ENCODE measurements around the gene METTL13. TPM values are rescaled to one million over a fixed set of nuclear protein-coding genes. Genes with fewer than 3 reads are reported as not detected.

METTL13 gene
- total RNA-seq, 4 donors from 2014 or later = 17.5 to 20.9 (median 20.0) TPM

GRCh38 chr1:171786534-171786933 is 5.1 kb downstream of the METTL13 start:
- no peaks in the 10 kb centered on the region for H3K9me3 ChIP-seq
- no peak overlapping the region for H3K4me3 ChIP-seq
- no peak for DNase-seq (ENCODE audit: extremely low spot score)
- peaks cover 23 to 45% (median 42%) of the 10 kb centered on the region in 4 donors for H3K4me1 ChIP-seq
- no peak overlapping the region for H3K27ac ChIP-seq (replicated peaks in 1 of 4)
- peaks cover 43 to 81% (median 78%) of the 10 kb centered on the region in 4 donors for H3K36me3 ChIP-seq
- WGBS = 90% methylated on average over 2 of the region's 2 CpGs
- intact Hi-C loops (cut with DNase I) = no loop called here
- TF ChIP-seq CTCF (IDR thresholded peaks at IDR 0.05) (no peak), POLR2A (IDR thresholded peaks at IDR 0.05; ENCODE audit: low read depth) (no peak), POLR2AphosphoS5 (IDR thresholded peaks at IDR 0.05) (no peak), EP300 (IDR thresholded peaks at IDR 0.05) (no peak)
- H3K27me3 ChIP-seq = no peaks in the 10 kb centered on the region

- H3K36me3 ChIP-seq = peaks cover 48 to 95% (median 92%) of the 10 kb centered on the region in 4 donors
Observed at GRCh38 chr1:171787686-171788480, 6.4 kb downstream of the METTL13 start.

GRCh38 chr1:171788696-171789095 is 7.2 kb downstream of the METTL13 start:
- Histone ChIP-seq H3K9me3 (no peaks in the 10 kb centered on the region), H3K36me3 (peaks cover 48 to 100% (median 97%) of the 10 kb centered on the region in 4 donors), H3K27me3 (no peaks in the 10 kb centered on the region), H3K4me1 (peaks cover 15 to 27% (median 24%) of the 10 kb centered on the region in 4 donors), H3K27ac (replicated peaks in 1 of 4) (no peak overlapping the region), H3K4me3 (no peak overlapping the region)
- no peak for TF ChIP-seq EP300 (IDR thresholded peaks at IDR 0.05)
- no peak for TF ChIP-seq CTCF (IDR thresholded peaks at IDR 0.05)
- TF ChIP-seq POLR2A (IDR thresholded peaks at IDR 0.05; ENCODE audit: low read depth) = no peak
- no peak for TF ChIP-seq POLR2AphosphoS5 (IDR thresholded peaks at IDR 0.05)
- 82% methylated on average over 5 of the region's 5 CpGs for WGBS
- intact Hi-C loops (cut with DNase I) = no loop called here
- DNase-seq (ENCODE audit: extremely low spot score) = no peak

More at GRCh38 chr1:171787686-171788480, 6.4 kb downstream of the METTL13 start:
- peaks cover 16 to 35% (median 32%) of the 10 kb centered on the region in 4 donors for H3K4me1 ChIP-seq
- no peak overlapping the region for H3K27ac ChIP-seq (replicated peaks in 1 of 4)
- TF ChIP-seq EP300 (IDR thresholded peaks at IDR 0.05) (no peak), CTCF (IDR thresholded peaks at IDR 0.05) (no peak), POLR2AphosphoS5 (IDR thresholded peaks at IDR 0.05) (no peak), POLR2A (IDR thresholded peaks at IDR 0.05; ENCODE audit: low read depth) (no peak)
- H3K27me3 ChIP-seq = no peaks in the 10 kb centered on the region
- DNase-seq (ENCODE audit: extremely low spot score) = no peak
- no peaks in the 10 kb centered on the region for H3K9me3 ChIP-seq
- WGBS = 96% methylated on average over 15 of the region's 15 CpGs
- intact Hi-C loops (cut with DNase I) = no loop called here
- no peak overlapping the region for H3K4me3 ChIP-seq

- Histone ChIP-seq H3K4me1 (peaks cover 4 to 11% (median 8%) of the 10 kb centered on the region in 4 donors), H3K27ac (replicated peaks in 1 of 4) (no peak overlapping the region)
Observed at GRCh38 chr1:171790318-171790717, 8.9 kb downstream of the METTL13 start.

More at GRCh38 chr1:171790318-171790717, 8.9 kb downstream of the METTL13 start:
- peaks cover 59 to 100% (median 98%) of the 10 kb centered on the region in 4 donors for H3K36me3 ChIP-seq
- H3K27me3 ChIP-seq = no peaks in the 10 kb centered on the region
- WGBS = 88% methylated on average over 6 of the region's 6 CpGs
- DNase-seq (ENCODE audit: extremely low spot score) = no peak
- TF ChIP-seq POLR2AphosphoS5 (IDR thresholded peaks at IDR 0.05) (no peak), EP300 (IDR thresholded peaks at IDR 0.05) (no peak), POLR2A (IDR thresholded peaks at IDR 0.05; ENCODE audit: low read depth) (no peak), CTCF (IDR thresholded peaks at IDR 0.05) (no peak)
- intact Hi-C loops (cut with DNase I) = no loop called here
- H3K9me3 ChIP-seq = no peaks in the 10 kb centered on the region
- H3K4me3 ChIP-seq = no peak overlapping the region

Measured in esophagus muscularis mucosa (tissue), 4 donors.